Measurements from ENCODE around the gene CTNND2.

Gene CTNND2

DNA sequence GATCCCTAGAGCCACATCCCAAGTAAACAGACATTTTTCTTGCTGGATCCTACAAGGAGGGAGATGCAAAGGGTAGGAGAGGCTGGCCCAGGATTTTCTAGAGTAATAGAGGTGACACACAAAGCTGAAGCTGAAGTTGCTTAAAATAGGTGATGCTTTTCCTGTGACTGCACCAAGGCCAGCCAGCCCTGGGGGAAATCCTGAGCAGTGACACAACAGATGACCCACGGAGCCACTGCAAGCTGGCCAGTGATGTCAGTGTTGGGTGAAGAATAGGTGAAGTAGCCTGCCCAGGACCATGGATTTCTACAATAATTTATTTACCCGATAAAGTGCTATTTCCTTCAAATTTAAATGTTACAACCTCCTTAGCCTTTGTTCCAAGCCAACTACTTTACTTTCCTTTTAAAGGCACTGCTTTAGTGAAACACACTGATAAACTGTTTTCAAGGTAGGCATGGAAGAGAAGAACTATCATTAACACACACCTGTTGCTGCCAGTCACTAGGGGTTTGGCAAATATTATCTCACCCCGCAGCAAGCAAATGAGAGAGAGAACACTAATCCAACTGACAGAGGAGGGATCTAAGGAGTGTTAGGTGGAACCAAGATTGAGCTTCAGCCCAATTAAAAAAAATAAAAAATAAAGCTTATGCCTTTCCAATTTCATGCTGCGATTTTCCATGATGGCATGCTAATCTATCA lies 123.5 kb downstream of the CTNND2 start:
- in situ Hi-C loops (cut with MboI; ENCODE audit: low sequenced_read_pairs, unreplicated experiment), result no loop called here
- TF ChIP-seq, protein P1, sequence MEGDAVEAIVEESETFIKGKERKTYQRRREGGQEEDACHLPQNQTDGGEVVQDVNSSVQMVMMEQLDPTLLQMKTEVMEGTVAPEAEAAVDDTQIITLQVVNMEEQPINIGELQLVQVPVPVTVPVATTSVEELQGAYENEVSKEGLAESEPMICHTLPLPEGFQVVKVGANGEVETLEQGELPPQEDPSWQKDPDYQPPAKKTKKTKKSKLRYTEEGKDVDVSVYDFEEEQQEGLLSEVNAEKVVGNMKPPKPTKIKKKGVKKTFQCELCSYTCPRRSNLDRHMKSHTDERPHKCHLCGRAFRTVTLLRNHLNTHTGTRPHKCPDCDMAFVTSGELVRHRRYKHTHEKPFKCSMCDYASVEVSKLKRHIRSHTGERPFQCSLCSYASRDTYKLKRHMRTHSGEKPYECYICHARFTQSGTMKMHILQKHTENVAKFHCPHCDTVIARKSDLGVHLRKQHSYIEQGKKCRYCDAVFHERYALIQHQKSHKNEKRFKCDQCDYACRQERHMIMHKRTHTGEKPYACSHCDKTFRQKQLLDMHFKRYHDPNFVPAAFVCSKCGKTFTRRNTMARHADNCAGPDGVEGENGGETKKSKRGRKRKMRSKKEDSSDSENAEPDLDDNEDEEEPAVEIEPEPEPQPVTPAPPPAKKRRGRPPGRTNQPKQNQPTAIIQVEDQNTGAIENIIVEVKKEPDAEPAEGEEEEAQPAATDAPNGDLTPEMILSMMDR (IDR thresholded peaks at IDR 0.05; ENCODE audit: borderline replicate concordance, control extremely low read depth, extremely low read depth, insufficient read depth, missing control alignments), result no peak
- DNase-seq (ENCODE audit: low spot score), result no peak

DNA sequence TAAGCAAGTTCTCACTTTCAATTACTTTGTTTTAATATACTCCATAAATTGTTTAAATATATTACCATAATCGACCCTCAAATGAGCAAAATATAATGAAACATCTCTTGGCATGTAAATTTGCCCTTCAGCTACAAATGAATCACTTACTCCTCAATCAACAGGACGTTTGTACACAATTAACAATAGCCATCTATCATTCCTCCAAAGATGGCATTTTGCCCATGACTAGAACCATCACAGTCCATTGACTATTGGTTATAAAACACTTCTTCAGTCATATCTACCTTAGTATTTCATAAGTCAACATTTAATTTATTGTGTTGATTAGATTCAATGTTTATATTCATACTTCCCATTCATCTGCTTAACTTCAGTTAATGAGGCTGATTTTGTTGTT lies 127.2 kb downstream of the CTNND2 start:
- TF ChIP-seq, protein P1 (IDR thresholded peaks at IDR 0.05; ENCODE audit: borderline replicate concordance, control extremely low read depth, extremely low read depth, insufficient read depth, missing control alignments), result no peak
- DNase-seq (ENCODE audit: low spot score), result no peak
- in situ Hi-C loops (cut with MboI; ENCODE audit: low sequenced_read_pairs, unreplicated experiment), result no loop called here

DNA sequence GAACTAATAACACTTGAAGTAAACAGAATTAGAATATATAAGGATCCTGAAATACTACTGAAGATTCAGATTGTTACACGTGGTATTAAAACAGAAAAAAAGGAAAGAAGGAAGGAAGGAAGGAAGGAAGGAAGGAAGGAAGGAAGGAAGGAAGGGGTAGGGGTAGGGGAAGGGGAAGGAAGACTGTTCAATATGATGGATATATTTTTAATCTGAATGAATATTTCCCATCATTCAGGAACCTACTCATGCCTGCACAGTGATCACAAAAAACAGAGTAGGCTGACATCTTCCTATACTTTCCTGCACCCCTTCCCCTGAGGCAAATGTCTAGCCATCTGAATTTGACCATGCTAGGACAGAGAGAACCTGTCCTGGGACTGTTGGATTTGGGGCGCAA lies 133.9 kb downstream of the CTNND2 start:
- in situ Hi-C loops (cut with MboI; ENCODE audit: low sequenced_read_pairs, unreplicated experiment), result no loop called here
- TF ChIP-seq, protein P1 (IDR thresholded peaks at IDR 0.05; ENCODE audit: borderline replicate concordance, control extremely low read depth, extremely low read depth, insufficient read depth, missing control alignments), result no peak
- no peak for DNase-seq (ENCODE audit: low spot score)

DNA sequence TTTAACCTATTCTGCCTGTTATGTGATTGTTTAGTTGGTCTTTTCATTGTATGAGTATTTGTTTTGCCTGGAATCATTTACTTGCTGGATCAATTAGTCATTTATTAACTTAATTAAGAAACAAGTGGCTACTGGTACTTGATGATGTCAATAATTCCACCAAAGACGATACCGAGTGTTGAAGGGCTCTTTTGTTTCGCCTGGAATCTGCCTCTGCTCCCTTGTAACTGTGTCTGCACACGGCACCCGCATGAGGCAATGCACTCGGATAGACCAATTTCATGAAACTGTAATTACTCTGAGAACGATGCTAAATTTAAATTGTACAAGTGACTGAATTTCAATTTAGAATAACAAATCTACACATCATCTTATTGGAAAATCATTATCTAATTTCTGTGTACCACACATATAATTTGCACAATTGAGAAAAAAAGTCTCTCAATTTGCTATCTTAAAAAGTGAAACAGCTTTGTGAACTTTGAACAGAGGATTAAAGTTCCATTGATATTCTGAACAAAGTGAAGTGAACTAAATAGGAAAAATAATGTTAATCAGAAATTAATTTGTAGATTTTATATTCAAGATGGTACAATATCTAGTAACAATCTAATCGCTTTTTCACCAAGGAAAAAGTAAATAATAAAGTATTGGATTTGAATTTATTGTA lies 143.2 kb downstream of the CTNND2 start:
- in situ Hi-C loops (cut with MboI; ENCODE audit: low sequenced_read_pairs, unreplicated experiment), result no loop called here
- TF ChIP-seq, protein P1 (IDR thresholded peaks at IDR 0.05; ENCODE audit: borderline replicate concordance, control extremely low read depth, extremely low read depth, insufficient read depth, missing control alignments), result no peak
- no peak for DNase-seq (ENCODE audit: low spot score)

DNA sequence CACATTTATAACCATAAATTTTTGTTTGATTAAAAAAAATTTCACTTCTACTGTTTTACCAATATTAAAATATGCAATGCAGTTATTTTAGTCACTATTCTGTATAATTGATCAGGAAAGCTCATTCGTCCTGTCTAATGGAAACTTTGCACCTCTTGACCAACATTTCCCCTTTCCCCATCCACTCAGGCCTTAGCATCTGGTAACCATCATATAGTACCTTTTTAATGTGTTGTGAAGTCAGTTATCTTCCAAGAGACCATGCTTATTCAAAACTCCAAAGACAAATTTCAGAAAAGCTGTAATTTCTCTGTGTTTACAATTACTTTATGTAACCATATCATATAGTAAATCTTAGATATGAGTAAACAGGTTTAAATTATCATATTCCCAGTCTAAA lies 145.9 kb downstream of the CTNND2 start:
- DNase-seq (ENCODE audit: low spot score), result no peak
- TF ChIP-seq, protein P1 (IDR thresholded peaks at IDR 0.05; ENCODE audit: borderline replicate concordance, control extremely low read depth, extremely low read depth, insufficient read depth, missing control alignments), result no peak
- in situ Hi-C loops (cut with MboI; ENCODE audit: low sequenced_read_pairs, unreplicated experiment), result no loop called here

DNA sequence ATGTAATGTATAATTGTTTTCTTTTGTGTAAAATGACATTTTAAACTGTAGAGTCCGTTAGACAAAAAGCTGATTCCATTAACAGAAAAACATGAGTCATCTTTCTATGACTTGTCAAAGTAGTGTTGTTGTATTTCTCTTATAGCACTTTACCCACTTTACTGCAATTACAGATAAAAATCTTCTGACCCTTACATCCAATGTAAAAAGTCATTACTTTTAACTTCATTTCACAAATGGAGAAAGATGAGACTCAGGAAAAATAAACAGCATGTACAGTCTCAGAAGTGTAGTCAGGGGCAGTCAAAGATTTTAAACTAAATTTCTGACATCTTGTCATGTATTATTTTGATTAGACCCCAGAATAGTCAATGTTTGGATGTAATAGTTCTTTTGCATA lies 146.6 kb downstream of the CTNND2 start:
- in situ Hi-C loops (cut with MboI; ENCODE audit: low sequenced_read_pairs, unreplicated experiment), result no loop called here
- no peak for DNase-seq (ENCODE audit: low spot score)
- TF ChIP-seq, protein P1 (IDR thresholded peaks at IDR 0.05; ENCODE audit: borderline replicate concordance, control extremely low read depth, extremely low read depth, insufficient read depth, missing control alignments), result no peak
